NT2/D1 (cell line): Measurements from ENCODE around the gene HS6ST2.

Experiments
- SUZ12 ChIP-seq: IDR thresholded peaks from 2 replicates; pipeline ENCODE4 v1.6.1; 2011; ENCODE audit not compliant: insufficient read length, insufficient read depth; ENCODE audit errors: extremely low read depth
- YY1 ChIP-seq: IDR thresholded peaks from 2 replicates; pipeline ENCODE4 v1.6.1; 2011; ENCODE audit not compliant: insufficient read length, insufficient read depth

- TF ChIP-seq YY1 (no peak), SUZ12 (no peak)
Measured at GRCh38 chrX:132855780-132856341, 102.6 kb downstream of the HS6ST2 start.
